ENCODE data around the gene SLC2A5.
A peak's percentile ranks its signal among the peaks of the same experiment; 100 is the strongest.
"Not testable (repeated sequence)": the region's sequence is repeated elsewhere in the genome, so short reads cannot be mapped to it uniquely, and the experiment has no call there.

Gene SLC2A5

DNA sequence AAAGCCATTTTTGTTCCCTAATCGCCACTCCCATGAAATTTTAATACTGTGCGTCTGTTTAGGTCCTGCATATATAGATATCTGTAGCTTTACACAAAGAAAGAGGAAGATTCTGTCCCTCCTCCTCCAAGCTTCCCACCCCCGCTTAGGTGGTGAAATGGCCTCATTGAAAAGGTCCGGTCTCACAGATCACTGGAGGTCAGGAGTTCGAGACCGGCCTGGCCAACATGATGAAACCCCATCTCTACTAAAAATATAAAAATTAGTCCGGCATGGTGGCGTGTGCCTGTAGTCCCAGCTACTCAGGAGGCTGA is 64.1 kb downstream of the SLC2A5 start:
- DNase-seq (ENCODE audit: low read depth): no peak

- DNase-seq (ENCODE audit: low read depth): peak; percentile 76
These were observed 64.6 kb downstream of the SLC2A5 start for GRCh38 chr1:9004700-9005394.

DNA sequence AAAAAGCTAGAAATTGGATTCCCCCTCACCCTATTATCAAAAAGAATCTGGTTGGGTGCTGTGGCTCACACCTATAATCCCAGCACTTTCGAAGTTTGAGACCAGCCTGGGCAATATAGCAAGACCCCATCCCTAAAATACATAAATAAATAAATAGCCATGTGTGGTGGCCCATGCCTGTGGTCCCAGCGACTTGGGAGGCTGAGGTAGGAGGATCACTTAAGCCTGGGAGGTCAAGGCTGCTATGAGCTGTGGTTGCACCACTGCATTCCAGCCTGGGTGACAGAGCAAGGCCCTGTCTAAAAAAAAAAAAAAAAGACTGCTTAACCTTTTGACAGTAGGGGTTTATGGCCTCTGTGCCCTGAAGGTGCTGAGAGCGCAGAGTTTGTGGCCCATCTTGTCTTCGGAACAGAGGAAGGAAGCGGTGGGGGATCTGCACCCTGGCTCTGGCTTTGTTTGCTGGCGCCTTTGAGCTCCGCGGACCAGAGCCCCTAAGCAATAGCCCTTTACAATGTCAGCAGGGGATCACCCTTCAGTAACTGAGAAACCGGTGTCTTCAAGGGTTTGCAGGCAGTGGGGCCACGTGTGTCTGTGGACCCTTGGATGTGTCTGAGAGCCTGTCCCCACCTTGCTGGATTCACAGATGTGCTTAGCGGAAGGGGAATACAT is 65.3 kb downstream of the SLC2A5 start:
- DNase-seq (ENCODE audit: low read depth): no peak

- not testable (repeated sequence) for DNase-seq (ENCODE audit: low read depth)
These were observed 67.2 kb downstream of the SLC2A5 start for GRCh38 chr1:9002215-9002560.

- DNase-seq (ENCODE audit: low read depth): not testable (repeated sequence)
These were observed 67.8 kb downstream of the SLC2A5 start for GRCh38 chr1:9001534-9002214.

- not testable (repeated sequence) for DNase-seq (ENCODE audit: low read depth)
These were observed 75.3 kb downstream of the SLC2A5 start for GRCh38 chr1:8993962-8994675.

- DNase-seq (ENCODE audit: low read depth): no peak
These were observed 76.3 kb downstream of the SLC2A5 start for GRCh38 chr1:8992936-8993687.

DNA sequence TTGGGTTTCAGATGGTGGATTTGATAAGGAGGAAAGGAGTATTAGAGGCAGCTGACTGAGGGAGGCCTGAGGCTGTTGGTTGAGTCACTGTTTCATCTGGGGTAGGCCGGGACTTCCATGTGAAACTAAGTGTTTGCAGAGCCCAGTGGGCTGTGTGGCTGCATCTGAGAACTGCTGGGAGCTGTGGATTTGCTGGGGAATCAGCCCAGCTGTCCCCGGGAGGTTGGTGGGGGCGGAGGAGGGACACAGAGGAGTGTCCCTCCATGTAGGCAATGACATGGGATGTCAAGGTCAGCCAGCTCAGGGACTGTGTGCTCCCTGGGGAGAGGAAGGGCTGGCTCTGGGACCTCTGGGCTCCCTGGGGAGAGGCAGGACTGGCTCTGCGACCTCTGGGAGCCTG is 79.6 kb downstream of the SLC2A5 start:
- no peak for DNase-seq (ENCODE audit: low read depth)

DNA sequence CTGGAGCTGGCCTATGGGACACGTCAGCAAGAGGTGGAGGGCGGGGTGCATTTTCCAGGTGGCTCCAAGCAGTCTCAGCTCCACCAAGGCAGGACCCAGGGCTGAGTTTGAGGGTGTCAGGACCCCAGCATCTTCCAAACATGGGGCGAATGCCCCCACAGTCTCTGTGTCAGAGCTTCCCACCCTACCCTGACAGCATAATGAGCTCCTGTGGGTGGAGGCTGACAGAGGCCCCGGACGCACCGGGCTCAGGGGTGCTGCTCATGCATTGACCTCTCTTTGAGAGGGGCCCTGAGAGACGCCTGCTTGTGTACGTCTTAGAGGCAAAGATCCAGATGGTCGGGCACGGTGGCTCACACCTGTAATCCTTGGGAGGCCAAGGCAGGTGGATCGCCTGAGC is 80.4 kb downstream of the SLC2A5 start:
- no peak for DNase-seq (ENCODE audit: low read depth)

- DNase-seq (ENCODE audit: low read depth): no peak
These were observed 80.8 kb downstream of the SLC2A5 start for GRCh38 chr1:8988618-8988967.

- DNase-seq (ENCODE audit: low read depth): peak; percentile 61
These were observed 81.4 kb downstream of the SLC2A5 start for GRCh38 chr1:8987881-8988617.

DNA sequence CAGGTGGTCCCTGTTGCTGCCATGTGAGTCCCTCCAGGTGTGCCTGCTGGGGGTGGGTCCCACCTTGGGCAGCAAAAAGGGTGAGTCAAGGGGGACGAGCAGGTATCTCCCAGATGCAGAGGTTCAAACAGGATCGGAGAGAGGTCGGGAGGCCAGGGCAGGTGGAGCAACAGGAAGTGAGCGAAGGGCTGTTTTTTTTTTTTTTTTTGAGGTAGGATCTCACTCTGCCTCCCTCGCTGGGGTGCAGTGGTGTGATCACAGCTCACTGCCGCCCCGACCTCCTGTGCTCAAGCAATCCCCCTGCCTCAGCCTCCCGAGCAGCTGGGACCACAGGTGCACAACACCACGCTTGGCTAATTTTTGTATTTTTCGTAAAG is 82.6 kb downstream of the SLC2A5 start:
- no peak for DNase-seq (ENCODE audit: low read depth)

GRCh38 chr1:8985915-8986813 is 83.3 kb downstream of the SLC2A5 start:
- no peak for DNase-seq (ENCODE audit: low read depth)

Data from stimulated activated CD8-positive, alpha-beta memory T cell treated with anti-CD3 and anti-CD28 coated beads, Interleukin-4, amount 100 ng/mL, for 24 hours (primary cell).